Erythroblast (primary cell): ENCODE measurements around the gene TSHZ2.

Experiments used
- DNase-seq, 2 experiments: peaks; one replicate each; lab custom pipeline; 2025; lab: John Stamatoyannopoulos, UW
- GATA1 ChIP-seq: IDR thresholded peaks from 2 replicates; pipeline ENCODE4 v1.6.1; 2011; ENCODE audit warnings: low read depth, mild to moderate bottlenecking, control low read depth, low read length, moderate library complexity
- POLR2A ChIP-seq: IDR thresholded peaks from 2 replicates; pipeline ENCODE4 v1.6.1; 2011; ENCODE audit warnings: mild to moderate bottlenecking, low read length

Gene TSHZ2

GRCh38 chr20:53174454-53174853, 202.3 kb downstream of the TSHZ2 start:
- DNase-seq = peak; percentile 36 to 51

DNA sequence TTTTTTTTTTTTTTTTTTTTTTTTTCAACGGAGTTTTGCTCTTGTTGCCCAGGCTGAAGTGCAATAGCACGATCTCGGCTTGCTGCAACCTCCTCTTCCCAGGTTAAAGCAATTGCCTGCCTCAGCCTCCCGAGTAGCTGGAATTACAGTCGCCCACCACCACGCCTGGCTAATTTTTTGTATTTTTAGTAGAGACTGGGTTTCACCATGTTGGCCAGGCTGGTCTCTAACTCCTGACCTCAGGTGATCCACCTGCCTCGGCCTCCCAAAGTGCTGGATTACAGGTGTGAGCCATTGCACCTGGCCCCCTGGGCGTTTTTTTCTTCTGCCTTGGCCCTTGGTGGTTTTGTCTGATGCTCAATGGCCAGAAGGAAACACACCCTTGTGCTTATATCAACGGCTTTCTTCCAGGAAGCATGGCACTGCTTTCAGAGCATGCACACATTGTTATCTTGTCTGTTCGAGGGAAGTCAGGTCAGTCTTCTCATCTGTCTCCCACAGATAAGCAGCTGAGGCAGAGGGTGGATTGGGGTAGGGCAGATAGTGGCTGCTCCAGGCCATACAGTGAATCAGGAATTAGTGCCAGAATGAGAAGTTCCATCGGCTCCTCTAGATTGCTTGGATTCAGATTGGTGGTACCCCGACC, 203.1 kb downstream of the TSHZ2 start:
- TF ChIP-seq GATA1 = peak; percentile 99
- TF ChIP-seq POLR2A = no peak
- peak; percentile 87 to 96 for DNase-seq

More at GRCh38 chr20:53174454-53174853, 202.3 kb downstream of the TSHZ2 start:
- TF ChIP-seq POLR2A = no peak
- TF ChIP-seq GATA1 = no peak

DNA sequence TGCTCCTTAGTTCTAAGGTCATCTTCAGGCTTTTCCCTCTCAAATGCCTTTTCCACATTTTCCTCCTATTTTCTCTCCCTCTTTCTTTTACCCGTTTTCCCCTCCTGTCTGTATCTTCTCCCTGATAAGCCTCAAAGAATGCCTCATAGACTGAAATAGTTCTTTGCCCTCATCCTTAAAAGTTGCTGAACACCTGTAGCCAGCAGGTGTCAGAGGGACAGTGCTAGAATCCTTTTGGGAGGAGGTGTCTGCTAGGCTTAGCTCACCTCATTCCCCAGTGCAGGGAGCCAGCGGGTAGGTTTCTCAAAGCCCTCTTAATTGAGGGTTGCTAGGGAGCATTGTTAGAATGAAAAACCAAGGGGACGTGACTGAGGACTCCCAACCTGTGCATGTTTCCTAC, 204.0 kb downstream of the TSHZ2 start:
- peak in 1 of 2 experiments; percentile 15 for DNase-seq
- TF ChIP-seq POLR2A (no peak), GATA1 (no peak)

- TF ChIP-seq POLR2A = no peak
- DNase-seq = no peak
These were observed 205.5 kb downstream of the TSHZ2 start for GRCh38 chr20:53177687-53178086.

DNA sequence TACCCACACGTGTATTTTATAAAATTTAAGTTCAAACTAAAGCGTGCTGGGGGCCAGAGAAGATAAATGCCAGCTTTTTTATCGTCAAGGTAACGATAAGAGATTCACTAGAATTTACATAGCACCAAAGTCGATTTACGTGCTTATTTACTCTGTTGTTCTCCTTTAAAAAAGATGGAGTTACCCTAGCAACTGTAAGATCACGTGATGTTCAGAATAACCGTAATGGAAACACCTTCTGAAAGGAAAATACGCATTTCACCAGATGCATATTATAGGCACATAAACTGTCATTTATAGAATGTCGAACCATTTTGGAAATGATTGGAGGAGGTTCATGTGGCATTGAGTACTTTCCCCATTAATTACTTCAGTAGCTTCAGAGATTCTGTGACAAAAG, 207.6 kb downstream of the TSHZ2 start:
- DNase-seq = no peak
- no peak for TF ChIP-seq GATA1
- no peak for TF ChIP-seq POLR2A

DNA sequence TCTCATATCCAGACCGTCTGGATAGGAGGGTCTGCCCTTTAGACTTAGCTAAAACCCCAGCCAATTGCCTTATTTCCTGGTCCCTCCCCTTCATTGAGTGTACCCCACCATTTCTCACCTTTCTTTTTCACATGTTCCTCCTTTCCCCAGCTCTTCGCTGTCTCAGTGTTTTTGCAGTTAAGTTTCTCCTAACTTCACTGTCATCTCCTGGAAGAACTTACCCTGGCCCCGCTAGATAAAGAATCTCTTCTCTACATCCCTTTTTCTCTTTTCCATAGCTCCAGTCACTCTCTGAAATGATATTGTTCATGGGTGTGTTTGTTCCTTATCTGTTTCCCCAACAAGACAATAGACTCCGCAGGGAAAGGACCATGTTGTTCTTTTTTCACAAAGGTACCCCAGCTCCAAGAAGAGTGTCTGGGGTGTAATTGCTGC, 208.8 kb downstream of the TSHZ2 start:
- TF ChIP-seq POLR2A (no peak), GATA1 (no peak)
- DNase-seq = peak in 1 of 2 experiments; percentile 24

GRCh38 chr20:53181866-53182376, 209.8 kb downstream of the TSHZ2 start:
- DNase-seq = no peak
- no peak for TF ChIP-seq POLR2A

DNA sequence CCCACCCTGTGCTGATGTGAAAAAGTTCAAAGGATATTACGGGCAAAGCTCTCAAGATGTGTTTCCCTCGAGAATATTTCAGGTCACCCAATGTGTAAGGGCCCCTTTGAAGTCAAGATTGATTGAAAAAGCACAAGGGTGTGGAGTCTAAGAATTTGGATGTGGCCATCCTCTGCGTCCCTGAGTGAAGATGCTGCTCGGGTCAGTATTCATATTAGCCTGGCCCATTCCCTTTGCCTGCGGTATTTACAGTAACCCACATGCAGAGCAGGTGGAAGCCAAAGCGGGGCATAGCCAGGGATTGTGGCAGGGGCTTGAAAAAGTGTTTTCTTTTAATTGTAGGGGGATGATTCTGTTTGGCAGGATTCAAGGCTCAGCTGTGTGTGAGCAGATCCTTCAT, 211.0 kb downstream of the TSHZ2 start:
- no peak for TF ChIP-seq POLR2A
- TF ChIP-seq GATA1 = no peak
- no peak for DNase-seq

GRCh38 chr20:53186635-53187034, 214.5 kb downstream of the TSHZ2 start:
- TF ChIP-seq GATA1 = no peak
- TF ChIP-seq POLR2A = no peak
- no peak for DNase-seq

GRCh38 chr20:53187392-53188068, 215.4 kb downstream of the TSHZ2 start:
- TF ChIP-seq GATA1 (no peak), POLR2A (no peak)
- DNase-seq = no peak

GRCh38 chr20:53190225-53190624, 218.1 kb downstream of the TSHZ2 start:
- TF ChIP-seq POLR2A (no peak), GATA1 (no peak)
- no peak for DNase-seq

DNA sequence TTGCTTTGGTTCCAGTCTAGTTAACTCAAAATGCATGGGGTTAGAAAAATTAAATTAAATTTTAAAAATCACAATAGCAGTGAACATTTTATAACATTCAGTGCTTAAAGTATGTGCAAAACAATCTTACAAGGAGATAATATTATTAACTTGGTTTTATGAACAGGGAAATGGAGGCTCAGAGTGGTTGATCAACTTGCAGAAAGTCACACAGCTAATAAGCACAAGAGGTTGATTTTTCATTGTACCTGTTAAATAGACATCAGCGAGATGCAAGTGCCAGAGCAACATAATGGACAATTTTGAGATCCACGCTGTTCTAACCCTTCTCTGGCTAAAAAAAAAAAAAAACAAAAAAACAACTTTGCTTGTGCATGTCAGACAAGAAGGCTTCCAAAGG, 219.8 kb downstream of the TSHZ2 start:
- no peak for TF ChIP-seq GATA1
- TF ChIP-seq POLR2A = no peak
- DNase-seq = no peak

DNA sequence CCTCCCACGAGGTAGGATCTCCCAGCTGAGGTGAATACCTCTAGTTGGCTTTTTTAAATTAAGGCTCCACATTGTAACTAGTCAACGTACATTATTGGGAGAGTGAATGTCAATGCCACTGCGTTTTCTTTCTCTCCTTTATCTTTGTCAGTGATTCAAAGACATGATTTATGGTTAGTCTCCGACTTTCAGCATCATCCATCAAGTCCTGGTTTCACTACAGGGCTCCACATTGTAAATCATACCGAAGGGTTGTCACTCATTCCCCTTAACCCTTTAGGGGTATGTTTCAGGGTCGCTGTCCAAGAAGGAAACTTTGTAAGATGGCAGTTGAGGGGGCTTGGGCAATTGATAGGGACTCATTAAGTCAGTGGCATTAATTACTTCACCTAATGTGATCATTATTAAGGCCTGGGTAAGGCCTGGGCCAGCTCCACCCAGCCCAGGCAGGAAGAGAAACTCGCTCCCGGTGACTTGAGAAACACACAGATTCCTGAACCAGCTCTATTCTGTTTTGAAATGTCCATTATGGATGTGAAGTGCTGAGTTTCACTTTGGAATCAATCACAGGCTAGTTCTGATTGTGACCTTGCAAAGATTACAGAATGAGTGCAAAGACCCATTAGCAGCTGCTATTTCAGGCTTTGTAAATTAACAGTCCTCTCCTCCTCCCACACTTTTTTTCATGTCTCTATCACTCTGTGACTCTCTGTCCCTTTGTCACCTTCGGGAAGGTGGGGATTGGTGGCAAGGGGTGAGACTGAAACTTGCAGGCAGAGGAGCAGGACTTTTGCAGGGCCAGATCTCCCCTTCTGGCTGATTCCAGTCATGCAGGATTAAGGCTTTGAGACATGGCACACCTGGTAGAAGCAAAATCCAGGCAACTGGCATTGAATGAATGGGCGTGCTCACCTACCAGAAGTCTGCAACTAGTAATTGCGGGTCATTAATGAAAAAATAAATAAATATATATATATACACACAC, 222.4 kb downstream of the TSHZ2 start:
- TF ChIP-seq GATA1 (no peak), POLR2A (no peak)
- no peak for DNase-seq
